ENCODE results near the gene RC3H1. TPM values are rescaled to one million over a fixed set of nuclear protein-coding genes. Genes with fewer than 3 reads are reported as not detected.
"Not testable (repeated sequence)": the region's sequence is repeated elsewhere in the genome, so short reads cannot be mapped to it uniquely, and the experiment has no call there.

The RC3H1 gene
- total RNA-seq, 6 donors from 2014 or later: 19.0 to 40.9 (median 31.4) TPM

GRCh38 chr1:174000371-174000770, 21.8 kb downstream of the RC3H1 start:
- no peak overlapping the region for H3K4me3 ChIP-seq
- H3K27me3 ChIP-seq: no peaks in the 10 kb centered on the region
- H3K27ac ChIP-seq: no peak overlapping the region
- H3K4me1 ChIP-seq: peaks cover 0 to 20% (median 13%) of the 10 kb centered on the region in 4 donors
- ATAC-seq (ENCODE audit: low FRiP score in 2 of 2): no peak
- no peak for DNase-seq
- TF ChIP-seq POLR2AphosphoS5 (IDR thresholded peaks at IDR 0.05) (no peak), EP300 (IDR thresholded peaks at IDR 0.05) (no peak), CTCF (IDR thresholded peaks at IDR 0.05) (no peak), POLR2A (IDR thresholded peaks at IDR 0.05) (no peak)
- H3K9me3 ChIP-seq: no peaks in the 10 kb centered on the region
- WGBS, 2 donors: 60 to 67% methylated on average over 3 of the region's 3 CpGs
- peaks cover 0 to 6% (median 0%) of the 10 kb centered on the region in 4 donors for H3K36me3 ChIP-seq

GRCh38 chr1:173997791-173998190, 24.4 kb downstream of the RC3H1 start:
- no peak for ATAC-seq (ENCODE audit: low FRiP score in 2 of 2)
- 18 to 20% methylated on average over 1 of the region's 1 CpG for WGBS, 2 donors
- Histone ChIP-seq H3K27ac (no peak overlapping the region), H3K4me3 (no peak overlapping the region), H3K27me3 (no peaks in the 10 kb centered on the region), H3K36me3 (peaks cover 0 to 14% (median 0%) of the 10 kb centered on the region in 4 donors), H3K9me3 (no peaks in the 10 kb centered on the region), H3K4me1 (peaks cover 0 to 20% (median 8%) of the 10 kb centered on the region in 4 donors)
- TF ChIP-seq POLR2AphosphoS5 (IDR thresholded peaks at IDR 0.05) (no peak), EP300 (IDR thresholded peaks at IDR 0.05) (no peak), POLR2A (IDR thresholded peaks at IDR 0.05) (no peak), CTCF (IDR thresholded peaks at IDR 0.05) (no peak)
- DNase-seq: no peak

- H3K4me3 ChIP-seq: no peak overlapping the region
- no peaks in the 10 kb centered on the region for H3K9me3 ChIP-seq
- no peaks in the 10 kb centered on the region for H3K27me3 ChIP-seq
- TF ChIP-seq CTCF (IDR thresholded peaks at IDR 0.05) (no peak), POLR2AphosphoS5 (IDR thresholded peaks at IDR 0.05) (no peak), EP300 (IDR thresholded peaks at IDR 0.05) (no peak), POLR2A (IDR thresholded peaks at IDR 0.05) (no peak)
- peaks cover 0 to 22% (median 6%) of the 10 kb centered on the region in 4 donors for H3K36me3 ChIP-seq
- no peak for ATAC-seq (ENCODE audit: low FRiP score in 2 of 2)
- no peak overlapping the region for H3K27ac ChIP-seq
- peaks cover 0 to 18% (median 8%) of the 10 kb centered on the region in 4 donors for H3K4me1 ChIP-seq
- WGBS, 2 donors: 73 to 86% methylated on average over 5 of the region's 5 CpGs
- no peak for DNase-seq
Measured at GRCh38 chr1:173996995-173997394, 25.2 kb downstream of the RC3H1 start.

GRCh38 chr1:173995475-173995874, 26.7 kb downstream of the RC3H1 start:
- TF ChIP-seq POLR2A (IDR thresholded peaks at IDR 0.05) (no peak), EP300 (IDR thresholded peaks at IDR 0.05) (no peak), CTCF (IDR thresholded peaks at IDR 0.05) (no peak), POLR2AphosphoS5 (IDR thresholded peaks at IDR 0.05) (no peak)
- Histone ChIP-seq H3K27ac (no peak overlapping the region), H3K9me3 (no peaks in the 10 kb centered on the region), H3K36me3 (peaks cover 0 to 37% (median 15%) of the 10 kb centered on the region in 4 donors), H3K4me3 (no peak overlapping the region), H3K27me3 (no peaks in the 10 kb centered on the region), H3K4me1 (peaks cover 0 to 13% (median 8%) of the 10 kb centered on the region in 4 donors)
- DNase-seq (no peak), ATAC-seq (ENCODE audit: low FRiP score in 2 of 2) (no peak)

GRCh38 chr1:173993948-173994347, 28.2 kb downstream of the RC3H1 start:
- not testable (repeated sequence) for H3K9me3 ChIP-seq; DNase-seq; H3K27ac ChIP-seq; ATAC-seq (ENCODE audit: low FRiP score in 2 of 2); H3K4me3 ChIP-seq; H3K27me3 ChIP-seq
- 99% methylated on average over 11 of the region's 11 CpGs for WGBS, 2 donors
- peaks cover 0 to 45% (median 22%) of the 10 kb centered on the region in 4 donors for H3K36me3 ChIP-seq
- H3K4me1 ChIP-seq: peaks cover 0 to 13% (median 5%) of the 10 kb centered on the region in 4 donors

Measured in upper lobe of left lung (tissue), 6 donors.